ENCODE measurements around the gene TMEM254. TPM values are rescaled to one million over a fixed set of nuclear protein-coding genes. Genes with fewer than 3 reads are reported as not detected.

The TMEM254 gene
- total RNA-seq, 2 donors from 2014 or later: 3.4 to 8.8 TPM

- DNase-seq (ENCODE audit: low spot score): peak; percentile 94
- Histone ChIP-seq H3K27ac (peak overlapping the region; percentile 59 to 89), H3K36me3 (no peaks in the 10 kb centered on the region), H3K4me3 (no peak overlapping the region), H3K9me3 (no peaks in the 10 kb centered on the region), H3K4me1 (peaks cover 0 to 33% of the 10 kb centered on the region in 2 donors), H3K27me3 (no peaks in the 10 kb centered on the region)
- TF ChIP-seq CTCF (IDR thresholded peaks at IDR 0.05): no peak
Measured at GRCh38 chr10:80136134-80136571, 57.7 kb downstream of the TMEM254 start.

- H3K27me3 ChIP-seq: no peaks in the 10 kb centered on the region
- H3K4me3 ChIP-seq: no peak overlapping the region
Measured at GRCh38 chr10:80137031-80137862, 58.8 kb downstream of the TMEM254 start.

GRCh38 chr10:80137920-80138319 lies 59.5 kb downstream of the TMEM254 start:
- DNase-seq (ENCODE audit: low spot score): peak; percentile 57
- TF ChIP-seq CTCF (IDR thresholded peaks at IDR 0.05): no peak
- Histone ChIP-seq H3K9me3 (no peaks in the 10 kb centered on the region), H3K27ac (peak overlapping the region; percentile 70 to 89), H3K4me3 (no peak overlapping the region), H3K4me1 (peaks cover 0 to 28% of the 10 kb centered on the region in 2 donors), H3K36me3 (no peaks in the 10 kb centered on the region), H3K27me3 (no peaks in the 10 kb centered on the region)

More at GRCh38 chr10:80137031-80137862, 58.8 kb downstream of the TMEM254 start:
- H3K27ac ChIP-seq: peak overlapping the region; percentile 70 to 89
- H3K9me3 ChIP-seq: no peaks in the 10 kb centered on the region
- TF ChIP-seq CTCF (IDR thresholded peaks at IDR 0.05): no peak
- peak; percentile 85 for DNase-seq (ENCODE audit: low spot score)
- H3K36me3 ChIP-seq: no peaks in the 10 kb centered on the region
- H3K4me1 ChIP-seq: peaks cover 0 to 31% of the 10 kb centered on the region in 2 donors

- Histone ChIP-seq H3K36me3 (no peaks in the 10 kb centered on the region), H3K27me3 (no peaks in the 10 kb centered on the region), H3K9me3 (no peaks in the 10 kb centered on the region), H3K4me3 (no peak overlapping the region), H3K4me1 (peaks cover 0 to 34% of the 10 kb centered on the region in 2 donors), H3K27ac (no peak overlapping the region)
- TF ChIP-seq CTCF (IDR thresholded peaks at IDR 0.05): no peak
- peak; percentile 30 for DNase-seq (ENCODE audit: low spot score)
Measured at GRCh38 chr10:80139265-80139664, 60.8 kb downstream of the TMEM254 start.

- TF ChIP-seq CTCF (IDR thresholded peaks at IDR 0.05): no peak
- H3K27me3 ChIP-seq: no peaks in the 10 kb centered on the region
- no peaks in the 10 kb centered on the region for H3K36me3 ChIP-seq
- no peak overlapping the region for H3K4me3 ChIP-seq
- no peak overlapping the region for H3K27ac ChIP-seq
- no peaks in the 10 kb centered on the region for H3K9me3 ChIP-seq
- DNase-seq (ENCODE audit: low spot score): peak; percentile 56
- H3K4me1 ChIP-seq: peaks cover 0 to 44% of the 10 kb centered on the region in 2 donors
Measured at GRCh38 chr10:80140251-80140650, 61.8 kb downstream of the TMEM254 start.

Measured in right atrium auricular region (tissue), 2 donors.